Spleen (tissue), 7 donors: Measurements from ENCODE around the gene MTMR1.

Source experiments
- POLR2A ChIP-seq, 3 donors: fragments of 450-650 bp; IDR thresholded peaks; one replicate each; pipeline ENCODE4 v1.5.1; 2017; ENCODE audit warnings: antibody characterized with exemption in 3 of 3, mild to moderate bottlenecking in 1 of 3
- TF ChIP-seq, protein P1 (sequence below), 11 experiments: fragments of 200-600 bp in 7 of 11; fragments of 450-650 bp in 4 of 11; sonication (generic) in 4 of 11; IDR thresholded peaks in 8 of 11; conservative IDR thresholded peaks in 3 of 11; 1 replicate in 7 of 11; 2 replicates in 4 of 11; pipeline versions ENCODE4 v1.4.0 to v1.8.0; 2016 to 2021; ENCODE audit warnings: antibody characterized with exemption in 11 of 11, inconsistent platforms in 4 of 11, mild to moderate bottlenecking in 1 of 11
- donor health status: DM: no; HTN: no; CAD: no; lungs with moderate emphysema.
- donor health status: DM: no; HTN: no; CAD: no.
- donor health status: DM: no; HTN: no; CAD: no.

DNA sequence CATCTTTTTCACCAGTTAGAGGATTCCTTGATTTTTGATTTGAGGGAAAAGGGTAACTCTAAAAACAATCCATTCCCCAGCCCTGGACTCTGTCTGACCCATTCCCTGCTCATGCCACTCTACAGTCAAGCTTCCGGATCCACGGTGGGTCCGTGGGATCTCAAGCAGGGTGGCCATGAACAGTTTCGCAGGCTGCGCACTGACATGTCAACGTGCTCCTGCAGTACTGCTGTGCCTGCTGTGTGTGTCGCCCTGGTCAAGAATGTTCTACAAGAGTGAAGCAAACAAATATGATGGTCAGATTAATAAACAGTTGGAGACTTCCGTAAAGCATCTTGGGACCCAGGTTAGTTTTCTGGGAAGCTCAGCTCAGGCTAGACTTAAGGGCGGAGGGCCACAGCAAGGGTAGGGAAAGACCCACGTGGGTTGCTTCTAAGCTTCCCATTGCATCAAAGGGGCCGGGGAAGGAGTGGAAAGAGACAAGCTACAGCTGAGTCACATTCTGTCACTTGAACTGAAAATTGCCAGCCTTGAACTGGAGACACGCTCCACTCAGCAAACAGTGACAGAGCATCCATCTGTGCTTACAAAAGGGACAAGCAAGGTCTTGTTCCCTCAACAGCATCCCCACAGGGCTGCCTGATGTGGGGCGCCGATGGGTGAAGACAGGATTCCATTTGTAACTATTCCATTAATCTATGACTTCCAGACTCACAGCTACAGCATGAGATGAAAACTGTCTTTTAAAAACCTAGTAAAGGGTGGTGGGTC lies 81.8 kb downstream of the MTMR1 start:
- TF ChIP-seq, protein P1, sequence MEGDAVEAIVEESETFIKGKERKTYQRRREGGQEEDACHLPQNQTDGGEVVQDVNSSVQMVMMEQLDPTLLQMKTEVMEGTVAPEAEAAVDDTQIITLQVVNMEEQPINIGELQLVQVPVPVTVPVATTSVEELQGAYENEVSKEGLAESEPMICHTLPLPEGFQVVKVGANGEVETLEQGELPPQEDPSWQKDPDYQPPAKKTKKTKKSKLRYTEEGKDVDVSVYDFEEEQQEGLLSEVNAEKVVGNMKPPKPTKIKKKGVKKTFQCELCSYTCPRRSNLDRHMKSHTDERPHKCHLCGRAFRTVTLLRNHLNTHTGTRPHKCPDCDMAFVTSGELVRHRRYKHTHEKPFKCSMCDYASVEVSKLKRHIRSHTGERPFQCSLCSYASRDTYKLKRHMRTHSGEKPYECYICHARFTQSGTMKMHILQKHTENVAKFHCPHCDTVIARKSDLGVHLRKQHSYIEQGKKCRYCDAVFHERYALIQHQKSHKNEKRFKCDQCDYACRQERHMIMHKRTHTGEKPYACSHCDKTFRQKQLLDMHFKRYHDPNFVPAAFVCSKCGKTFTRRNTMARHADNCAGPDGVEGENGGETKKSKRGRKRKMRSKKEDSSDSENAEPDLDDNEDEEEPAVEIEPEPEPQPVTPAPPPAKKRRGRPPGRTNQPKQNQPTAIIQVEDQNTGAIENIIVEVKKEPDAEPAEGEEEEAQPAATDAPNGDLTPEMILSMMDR (IDR thresholded peaks at IDR 0.05 in 8 of 11, conservative IDR thresholded peaks at IDR 0.05 in 3 of 11), result no peak
- TF ChIP-seq POLR2A (IDR thresholded peaks at IDR 0.05), result no peak
